Pulmonary artery endothelial cell (primary cell): ENCODE results near the gene INKA1. TPM values are rescaled to one million over a fixed set of nuclear protein-coding genes. Genes with fewer than 3 reads are reported as not detected.

Source experiments
- DNase-seq: peaks from one replicate; pipeline ENCODE4 v3.0.0-alpha.2; 2011; ENCODE audit warnings: low read depth, low spot score
- total RNA-seq: library from RNA; depleted of rRNA; stranded (reverse); fragments of >200 nt; gene quantifications from 2 replicates; pipeline ENCODE4 v1.2.3, GENCODE V29; 2014

The INKA1 gene
- total RNA-seq, 1 donor from 2014 or later, result 20.4 TPM

GRCh38 chr3:49786357-49787181, 16.5 kb upstream of the INKA1 start, which contains the start of gene IP6K1:
TSS of gene IP6K1 (minus strand) at chr3:49786542. CDS start at chr3:49748040, 38,502 bp downstream.
- peak; percentile 100 for DNase-seq

GRCh38 chr3:49787182-49787464, 15.9 kb upstream of the INKA1 start:
- no peak for DNase-seq

- no peak for DNase-seq
These were observed 15.5 kb upstream of the INKA1 start for GRCh38 chr3:49787536-49787935.

GRCh38 chr3:49788056-49788455, 15.0 kb upstream of the INKA1 start:
- DNase-seq, result no peak

GRCh38 chr3:49790626-49791411, 12.2 kb upstream of the INKA1 start:
- DNase-seq, result no peak

- DNase-seq, result no peak
These were observed 11.5 kb upstream of the INKA1 start for GRCh38 chr3:49791571-49791970.

- DNase-seq, result no peak
These were observed 10.5 kb upstream of the INKA1 start for GRCh38 chr3:49792371-49793150.

GRCh38 chr3:49793486-49794085, 9.5 kb upstream of the INKA1 start:
- DNase-seq, result no peak

GRCh38 chr3:49794431-49794830, 8.6 kb upstream of the INKA1 start:
- no peak for DNase-seq

- DNase-seq, result no peak
These were observed 7.8 kb upstream of the INKA1 start for GRCh38 chr3:49794926-49795905.

- no peak for DNase-seq
These were observed 4.0 kb upstream of the INKA1 start for GRCh38 chr3:49799105-49799504.

- no peak for DNase-seq
These were observed 3.3 kb upstream of the INKA1 start, which contains the start of gene CDHR4 for GRCh38 chr3:49799761-49800160. TSS of gene CDHR4 (minus strand) at chr3:49799873. CDS start at chr3:49799812, 61 bp downstream.

- DNase-seq, result no peak
These were observed 1.9 kb upstream of the INKA1 start for GRCh38 chr3:49801160-49801559.

GRCh38 chr3:49803465-49804140, 542 bp downstream of the INKA1 start:
- no peak for DNase-seq

- no peak for DNase-seq
These were observed 1.3 kb downstream of the INKA1 start for GRCh38 chr3:49804141-49805041.

- peak; percentile 86 for DNase-seq
These were observed 2.3 kb downstream of the INKA1 start for GRCh38 chr3:49805367-49805782.

GRCh38 chr3:49805897-49806701, 3.0 kb downstream of the INKA1 start:
- DNase-seq, result peak; percentile 79

- no peak for DNase-seq
These were observed 3.8 kb downstream of the INKA1 start for GRCh38 chr3:49806850-49807249.
